H1 (cell line): ENCODE measurements around the gene SLC37A2. TPM values are rescaled to one million over a fixed set of nuclear protein-coding genes. Genes with fewer than 3 reads are reported as not detected.

Source experiments
- E2F6 ChIP-seq: IDR thresholded peaks from 2 replicates; pipeline ENCODE4 v1.6.1; 2012; ENCODE audit warnings: inconsistent platforms
- KDM4A ChIP-seq: IDR thresholded peaks from one replicate; pipeline ENCODE4 v1.7.1; 2012; ENCODE audit warnings: low read depth, mild to moderate bottlenecking, moderate library complexity, low read length, inconsistent platforms; ENCODE audit not compliant: severe bottlenecking
- POLR2AphosphoS5 ChIP-seq: IDR thresholded peaks from 2 replicates; pipeline ENCODE4 v1.6.1; 2011; ENCODE audit warnings: low read depth, low read length
- RNF2 ChIP-seq: fragments of 200-900, 300-1000 bp; sonication (generic); IDR thresholded peaks from 2 replicates; pipeline ENCODE4 v1.7.1; 2016; ENCODE audit warnings: borderline replicate concordance, low read depth, mild to moderate bottlenecking, antibody characterized with exemption, low read length; ENCODE audit not compliant: poor library complexity, severe bottlenecking; ENCODE audit errors: missing control alignments
- polyA plus RNA-seq, 7 experiments: library from polyadenylated mRNA; depleted of rRNA in 3 of 7; stranded (reverse) in 5 of 7; unstranded in 2 of 7; fragments of >200 nt in 5 of 7; fragments of 200-250 nt in 2 of 7; gene quantifications; 1 replicate in 5 of 7; 2 replicates in 1 of 7; 4 replicates in 1 of 7; pipeline versions ENCODE4 v1.2.1 to v1.2.3, GENCODE V29; 2011 to 2013; ENCODE audit warnings: missing spikeins in 2 of 7, mixed read lengths in 2 of 7
- total RNA-seq: library from RNA; stranded (reverse); fragmentation: NEBNext Ultra II Directional; extraction: Animal tissue kit (Norgen Biotek cat#: 25700); gene quantifications from 2 replicates; pipeline ENCODE4 v1.2.1, GENCODE V29; 2021

SLC37A2 gene
- total and polyA plus RNA-seq, 2 of the 8 experiments (the other 6 are each of a cell fraction or from before 2014, with no cell fraction given): 1.3 to 1.9 TPM

- TF ChIP-seq POLR2AphosphoS5 (no peak), KDM4A (no peak), RNF2 (no peak), E2F6 (no peak)
Measured at GRCh38 chr11:125100136-125100535, 37.0 kb downstream of the SLC37A2 start (continued).
